Mesendoderm (in vitro differentiated cells): ENCODE measurements around the gene ITCH.

Source experiments
- DNase-seq: peaks from one replicate; pipeline ENCODE4 v3.0.0; 2013
- H2AK5ac ChIP-seq: 2 replicates; pipeline ENCODE4 v1.6.1; 2013; ENCODE audit warnings: low read length, inconsistent platforms
- H2BK120ac ChIP-seq: 2 replicates; pipeline ENCODE4 v1.6.1; 2013; ENCODE audit warnings: low read depth, mild to moderate bottlenecking, low read length, moderate library complexity, mixed read lengths
- H2BK15ac ChIP-seq: replicated peaks from 2 replicates; pipeline ENCODE4 v1.6.1; 2013; ENCODE audit warnings: low read depth, mild to moderate bottlenecking, moderate library complexity
- H2BK5ac ChIP-seq: 2 replicates; pipeline ENCODE4 v1.6.1; 2013; ENCODE audit warnings: low read length, inconsistent platforms
- H3K18ac ChIP-seq: 2 replicates; pipeline ENCODE4 v1.6.1; 2013; ENCODE audit warnings: mild to moderate bottlenecking, low read length, mixed read lengths
- H3K23ac ChIP-seq: one replicate; pipeline ENCODE4 v1.6.1; 2013; ENCODE audit warnings: low read length
- H3K27ac ChIP-seq: 2 replicates; pipeline ENCODE4 v1.5.1; 2013; ENCODE audit warnings: low read depth, mild to moderate bottlenecking, inconsistent platforms, low read length, moderate library complexity
- H3K27me3 ChIP-seq: 2 replicates; pipeline ENCODE4 v1.6.1; 2013; ENCODE audit warnings: low read length, control low read depth, mild to moderate bottlenecking, inconsistent platforms; ENCODE audit not compliant: insufficient read depth, poor library complexity
- H3K36me3 ChIP-seq: 2 replicates; pipeline ENCODE4 v1.6.1; 2013; ENCODE audit warnings: low read length, inconsistent platforms; ENCODE audit not compliant: control insufficient read depth, insufficient read depth
- H3K4ac ChIP-seq: one replicate; pipeline ENCODE4 v1.6.1; 2013; ENCODE audit warnings: low read depth, mild to moderate bottlenecking, low read length, moderate library complexity
- H3K4me1 ChIP-seq: 2 replicates; pipeline ENCODE4 v1.6.1; 2013; ENCODE audit warnings: low read depth, low read length, inconsistent platforms; ENCODE audit not compliant: control insufficient read depth
- H3K4me2 ChIP-seq: 2 replicates; pipeline ENCODE4 v1.6.1; 2013; ENCODE audit warnings: low read length
- H3K4me3 ChIP-seq: 2 replicates; pipeline ENCODE4 v1.5.1; 2013; ENCODE audit warnings: mild to moderate bottlenecking, low read length
- H3K56ac ChIP-seq: one replicate; pipeline ENCODE4 v1.6.1; 2013; ENCODE audit warnings: low read length
- H3K79me1 ChIP-seq: 2 replicates; pipeline ENCODE4 v1.6.1; 2013; ENCODE audit warnings: low read length, inconsistent platforms
- H3K79me2 ChIP-seq: 2 replicates; pipeline ENCODE4 v1.6.1; 2013; ENCODE audit warnings: mild to moderate bottlenecking, low read length; ENCODE audit not compliant: control insufficient read depth, insufficient read depth
- H3K9ac ChIP-seq: 2 replicates; pipeline ENCODE4 v1.6.1; 2013; ENCODE audit warnings: low read length, inconsistent platforms
- H4K5ac ChIP-seq: one replicate; pipeline ENCODE4 v1.6.1; 2013; ENCODE audit warnings: low read length
- H4K8ac ChIP-seq: one replicate; pipeline ENCODE4 v1.6.1; 2013; ENCODE audit warnings: low read depth, mild to moderate bottlenecking, control low read depth, low read length, moderate library complexity
- WGBS: extraction: QIAGEN DNeasy Blood & Tissue Kit; methylation state at CpG from one replicate; pipeline ENCODE4 v1.1.7; 2013; ENCODE audit warnings: low lambda C conversion rate, missing lambda C conversion rate; ENCODE audit not compliant: insufficient coverage; ENCODE audit errors: extremely low coverage; 5-methylcytosine and 5-hydroxymethylcytosine counted together

The ITCH gene

GRCh38 chr20:34557936-34558319, 194.9 kb downstream of the ITCH start:
- DNase-seq, result no peak
- H3K9ac ChIP-seq, result peak overlapping the region; percentile 57
- no peaks in the 10 kb centered on the region for H3K36me3 ChIP-seq
- H4K8ac ChIP-seq, result no peak overlapping the region
- no peaks in the 10 kb centered on the region for H3K79me2 ChIP-seq
- H3K4me1 ChIP-seq, result no peaks in the 10 kb centered on the region
- H3K79me1 ChIP-seq, result no peaks in the 10 kb centered on the region
- H3K4me3 ChIP-seq, result peak overlapping the region; percentile 22
- WGBS, result no CpG with 5 or more reads among the region's 11 CpGs
- H3K4ac ChIP-seq, result no peak overlapping the region
- H2BK120ac ChIP-seq, result no peak overlapping the region
- no peak overlapping the region for H2AK5ac ChIP-seq
- H2BK5ac ChIP-seq, result no peak overlapping the region
- H2BK15ac ChIP-seq, result no peak overlapping the region
- no peak overlapping the region for H4K5ac ChIP-seq
- no peak overlapping the region for H3K23ac ChIP-seq
- H3K4me2 ChIP-seq, result peak overlapping the region; percentile 51
- no peak overlapping the region for H3K18ac ChIP-seq
- no peak overlapping the region for H3K27ac ChIP-seq
- H3K56ac ChIP-seq, result peak overlapping the region; percentile 42
- H3K27me3 ChIP-seq, result no peaks in the 10 kb centered on the region

DNA sequence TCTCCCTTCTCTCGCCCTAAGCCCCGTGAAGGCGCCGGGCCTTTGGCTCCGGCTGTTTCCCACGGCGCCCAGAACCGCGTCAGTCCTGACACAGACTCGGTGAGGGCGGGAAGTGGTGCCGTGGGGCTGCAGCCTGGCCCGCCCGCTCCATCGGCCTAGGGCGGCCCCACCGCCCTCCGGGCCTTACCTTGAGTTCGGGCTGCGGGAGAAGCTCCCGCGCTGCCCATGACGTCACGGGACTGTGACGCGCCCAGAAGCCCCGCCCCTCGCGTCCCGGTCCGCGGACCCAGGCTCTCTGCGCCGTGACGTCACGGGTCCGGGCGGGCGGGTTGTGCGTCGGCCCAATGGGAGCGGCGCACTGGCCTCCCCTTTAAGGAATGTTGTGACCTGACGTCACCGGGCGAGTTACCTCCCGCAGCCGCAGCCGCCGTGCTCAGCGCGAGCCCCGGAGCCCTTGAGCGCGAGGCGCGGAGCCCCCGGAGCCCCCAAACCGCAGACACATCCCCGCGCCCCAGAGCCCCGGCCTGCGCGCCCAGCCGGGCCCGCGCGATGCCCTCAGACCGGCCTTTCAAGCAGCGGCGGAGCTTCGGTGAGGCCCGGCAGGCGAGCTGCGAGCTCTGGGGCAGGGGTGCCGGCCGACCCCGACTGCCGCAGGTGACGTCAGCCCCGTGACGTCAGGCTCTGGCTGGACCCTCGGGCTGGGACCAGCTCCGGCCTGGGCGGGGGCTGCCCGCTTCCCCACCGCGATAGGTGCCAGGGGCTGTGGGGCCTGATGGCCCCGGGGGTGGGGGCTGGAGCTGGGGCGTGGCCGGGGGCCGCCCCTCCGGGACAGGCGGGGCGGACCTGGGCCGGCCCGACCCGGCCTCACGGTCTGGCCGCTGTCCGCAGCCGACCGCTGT, 195.5 kb downstream of the ITCH start, which contains the start of gene MAP1LC3A:
Gene MAP1LC3A (plus strand): TSS at position 399 of the 899 bp plus-strand sequence. CDS start 151 bp downstream, at position 550.
- Histone ChIP-seq H3K4me2 (peak within 1 kb of the TSS; percentile 51), H2BK5ac (no peak within 1 kb of the TSS), H4K8ac (no peak within 1 kb of the TSS), H2AK5ac (no peak within 1 kb of the TSS), H3K79me2 (no peaks in the 10 kb centered on the region), H3K27me3 (no peaks in the 10 kb centered on the region), H2BK120ac (no peak within 1 kb of the TSS), H3K4me3 (peak within 1 kb of the TSS; percentile 44), H3K79me1 (no peaks in the 10 kb centered on the region), H3K4ac (no peak within 1 kb of the TSS), H3K9ac (peak within 1 kb of the TSS; percentile 59), H3K56ac (peak within 1 kb of the TSS; percentile 64), H3K18ac (no peak within 1 kb of the TSS), H3K4me1 (no peaks in the 10 kb centered on the region), H2BK15ac (no peak within 1 kb of the TSS), H4K5ac (no peak within 1 kb of the TSS), H3K27ac (no peak within 1 kb of the TSS), H3K23ac (peak within 1 kb of the TSS; percentile 94), H3K36me3 (no peaks in the 10 kb centered on the region)
- no CpG with 5 or more reads among the region's 103 CpGs for WGBS
- peak; percentile 96 for DNase-seq

DNA sequence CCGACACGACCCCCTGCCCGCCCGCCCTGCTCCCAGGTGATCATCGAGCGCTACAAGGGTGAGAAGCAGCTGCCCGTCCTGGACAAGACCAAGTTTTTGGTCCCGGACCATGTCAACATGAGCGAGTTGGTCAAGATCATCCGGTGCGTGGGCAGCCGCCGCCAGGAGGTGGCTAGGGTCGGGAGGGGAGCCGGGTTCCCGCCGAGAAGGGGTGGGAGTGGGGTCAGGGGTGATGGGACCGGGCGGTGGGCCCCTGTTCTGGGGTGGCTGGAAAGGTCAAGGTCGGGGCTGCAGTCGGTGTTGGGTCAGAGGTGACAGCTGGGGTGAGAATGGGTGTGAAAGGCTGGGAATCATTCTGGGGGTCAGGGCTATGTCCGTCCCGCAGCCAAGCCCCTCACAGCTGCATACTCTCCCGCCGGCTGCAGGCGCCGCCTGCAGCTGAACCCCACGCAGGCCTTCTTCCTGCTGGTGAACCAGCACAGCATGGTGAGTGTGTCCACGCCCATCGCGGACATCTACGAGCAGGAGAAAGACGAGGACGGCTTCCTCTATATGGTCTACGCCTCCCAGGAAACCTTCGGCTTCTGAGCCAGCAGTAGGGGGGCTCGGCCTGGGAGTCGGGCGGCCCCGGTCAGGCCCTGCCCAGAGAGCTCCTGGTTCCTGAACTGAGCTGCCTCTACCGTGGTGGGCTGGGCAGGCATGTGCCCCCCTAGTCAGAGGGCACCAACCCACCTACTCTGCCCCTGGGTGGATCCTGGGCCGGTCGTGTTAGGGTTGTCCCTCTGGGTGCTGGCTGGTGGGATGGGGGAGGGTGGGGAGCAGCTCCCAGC, 196.5 kb downstream of the ITCH start:
- Histone ChIP-seq H2BK15ac (no peak overlapping the region), H3K79me2 (no peaks in the 10 kb centered on the region), H2BK120ac (no peak overlapping the region), H3K4ac (no peak overlapping the region), H4K5ac (no peak overlapping the region), H2BK5ac (no peak overlapping the region), H2AK5ac (no peak overlapping the region), H3K18ac (no peak overlapping the region), H3K79me1 (no peaks in the 10 kb centered on the region), H3K9ac (no peak overlapping the region), H3K4me1 (no peaks in the 10 kb centered on the region), H3K4me2 (no peak overlapping the region), H3K56ac (peak overlapping the region; percentile 64), H3K4me3 (no peak overlapping the region), H3K36me3 (no peaks in the 10 kb centered on the region), H3K23ac (no peak overlapping the region), H3K27me3 (no peaks in the 10 kb centered on the region), H3K27ac (no peak overlapping the region), H4K8ac (no peak overlapping the region)
- no peak for DNase-seq
- no CpG with 5 or more reads among the region's 43 CpGs for WGBS

GRCh38 chr20:34560141-34560523, 197.1 kb downstream of the ITCH start:
- Histone ChIP-seq H2BK120ac (no peak overlapping the region), H2BK5ac (no peak overlapping the region), H3K4me2 (no peak overlapping the region), H2AK5ac (no peak overlapping the region), H3K4ac (no peak overlapping the region), H3K27ac (no peak overlapping the region), H3K56ac (no peak overlapping the region), H3K36me3 (no peaks in the 10 kb centered on the region), H4K5ac (no peak overlapping the region), H3K79me2 (no peaks in the 10 kb centered on the region), H3K27me3 (no peaks in the 10 kb centered on the region), H3K4me3 (no peak overlapping the region), H3K18ac (no peak overlapping the region), H3K9ac (no peak overlapping the region), H4K8ac (no peak overlapping the region), H3K4me1 (no peaks in the 10 kb centered on the region), H3K79me1 (no peaks in the 10 kb centered on the region), H2BK15ac (no peak overlapping the region), H3K23ac (no peak overlapping the region)
- WGBS, result no CpG with 5 or more reads among the region's 12 CpGs
- no peak for DNase-seq

- no peak overlapping the region for H3K4me3 ChIP-seq
- H3K4ac ChIP-seq, result no peak overlapping the region
- no peaks in the 10 kb centered on the region for H3K79me2 ChIP-seq
- H4K8ac ChIP-seq, result no peak overlapping the region
- no peak for DNase-seq
- H2BK15ac ChIP-seq, result no peak overlapping the region
- no peak overlapping the region for H3K56ac ChIP-seq
- no peaks in the 10 kb centered on the region for H3K79me1 ChIP-seq
- no peak overlapping the region for H3K23ac ChIP-seq
- H3K27me3 ChIP-seq, result no peaks in the 10 kb centered on the region
- H2BK5ac ChIP-seq, result no peak overlapping the region
- H2AK5ac ChIP-seq, result no peak overlapping the region
- no peak overlapping the region for H3K18ac ChIP-seq
- H3K36me3 ChIP-seq, result peaks cover under 1% of the 10 kb centered on the region
- WGBS, result no CpG with 5 or more reads among the region's 7 CpGs
- no peak overlapping the region for H3K9ac ChIP-seq
- no peak overlapping the region for H3K4me2 ChIP-seq
- H2BK120ac ChIP-seq, result no peak overlapping the region
- no peak overlapping the region for H4K5ac ChIP-seq
- no peaks in the 10 kb centered on the region for H3K4me1 ChIP-seq
- no peak overlapping the region for H3K27ac ChIP-seq
Observed at GRCh38 chr20:34560614-34561013, 197.5 kb downstream of the ITCH start.
